Adrenal gland (tissue), 12 donors: ENCODE results near the gene SEMA3E. TPM values are rescaled to one million over a fixed set of nuclear protein-coding genes. Genes with fewer than 3 reads are reported as not detected.

Source experiments
- DNase-seq, 7 donors: peaks; one replicate each; pipeline ENCODE4 v3.0.0-alpha.2; 2019 to 2020
- H3K27ac ChIP-seq, 5 donors: fragments of 200-600 bp; sonication (generic) in 4 of 5; 1 replicate in 3 of 5; 2 replicates in 2 of 5; pipeline versions ENCODE4 v1.5.1 to v1.8.0; 2016 to 2020; ENCODE audit warnings: mild to moderate bottlenecking in 1 of 5
- H3K27me3 ChIP-seq: fragments of 200-600 bp; 2 replicates; pipeline ENCODE4 v1.8.0; 2021
- H3K36me3 ChIP-seq, 2 donors: fragments of 200-600 bp; replicated peaks in 1 of 2; 1 replicate in 1 of 2; 2 replicates in 1 of 2; pipeline versions ENCODE4 v1.5.1 to v1.8.0; 2018 to 2022
- H3K4me1 ChIP-seq, 2 donors: fragments of 200-600 bp; replicated peaks in 1 of 2; 1 replicate in 1 of 2; 2 replicates in 1 of 2; pipeline versions ENCODE4 v1.5.1 to v1.8.0; 2018 to 2021
- H3K4me3 ChIP-seq, 4 donors: fragments of 200-600 bp; sonication (generic) in 3 of 4; one replicate each; pipeline ENCODE4 v1.5.1; 2016 to 2018
- H3K9me3 ChIP-seq, 3 donors: fragments of 200-600 bp; sonication (generic) in 1 of 3; replicated peaks in 1 of 3; 1 replicate in 2 of 3; 2 replicates in 1 of 3; pipeline versions ENCODE4 v1.5.1 to v1.8.0; 2016 to 2021
- POLR2A ChIP-seq, 2 donors: fragments of 450-650 bp; IDR thresholded peaks; one replicate each; pipeline ENCODE4 v1.6.1; 2017; ENCODE audit warnings: antibody characterized with exemption in 2 of 2, mild to moderate bottlenecking in 2 of 2, moderate library complexity in 1 of 2
- WGBS, 4 donors: extraction: QIAGEN DNeasy Blood & Tissue Kit in 2 of 4; methylation state at CpG; one replicate each; pipeline versions ENCODE4 v1.1.5 to v1.1.7; 2013 to 2017; 5-methylcytosine and 5-hydroxymethylcytosine counted together
- intact Hi-C, 2 donors: fragments of 100-400 bp; cut with DNase I; formaldehyde crosslinking; loops; one replicate each; pipeline versions ENCODE4 v1.14.1 to v1.15.0; 2022 to 2023
- polyA plus RNA-seq, 3 donors: library from polyadenylated mRNA; stranded (reverse); fragments of 200-250 nt in 2 of 3; fragments of 350-450 nt in 1 of 3; fragmentation: Illumina TruSeq in 1 of 3; extraction: RNeasy Lipid Tissue Mini Kit (QIAGEN cat#74804) in 1 of 3; gene quantifications; one replicate each; pipeline ENCODE4 v1.2.3, GENCODE V29; 2013 to 2014
- total RNA-seq, 9 donors: library from RNA; depleted of rRNA in 4 of 9; stranded (reverse); fragments of >200 nt in 4 of 9; fragments of 120-200 nt in 1 of 9; fragmentation: NEBNext Ultra II Directional in 1 of 9; extraction: Animal tissue kit (Norgen Biotek cat#: 25700) in 1 of 9; gene quantifications; one replicate each; pipeline versions ENCODE4 v1.1.0 to v1.2.4, GENCODE V29; 2013 to 2023
- TF ChIP-seq, protein P1 (sequence below), 6 experiments: fragments of 450-650 bp in 4 of 6; fragments of 200-600 bp in 2 of 6; sonication (generic) in 1 of 6; IDR thresholded peaks; 1 replicate in 5 of 6; 2 replicates in 1 of 6; pipeline versions ENCODE4 v1.5.1 to v1.8.0; 2016 to 2021; ENCODE audit warnings: antibody characterized with exemption in 6 of 6, mild to moderate bottlenecking in 2 of 6, moderate library complexity in 1 of 6
- donor health status: healthy with polysubstance abuse.
- donor health status: Bipolar disorder and iron deficiency.
- donor health status: DM: yes; HTN: yes; CAD: no.
- donor health status: DM: no; HTN: no; CAD: no.
- donor health status: DM: no; HTN: no; CAD: no.
- donor health status: DM: yes; HTN: yes; CAD: no.

Gene SEMA3E
- total and polyA plus RNA-seq, 12 donors, result 0.09 to 0.58 (median 0.16) TPM; not detected in 4

DNA sequence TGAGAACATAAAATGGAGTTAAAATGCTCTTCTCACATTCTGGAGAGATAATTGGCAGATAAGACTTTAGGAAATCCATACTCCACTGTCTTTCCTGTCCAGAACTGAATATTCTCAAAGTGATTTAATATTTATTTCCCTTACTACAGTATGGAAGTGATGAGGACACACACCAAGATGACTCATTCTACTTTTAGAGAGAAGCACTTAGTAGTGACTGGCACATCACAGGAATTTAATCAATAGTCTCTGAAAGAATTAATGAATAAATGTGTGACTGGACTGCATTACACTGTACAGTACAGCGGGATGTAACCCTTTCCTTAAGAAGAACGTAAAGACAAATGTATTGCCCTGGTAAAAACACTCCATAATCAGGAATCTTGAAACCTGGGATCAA, 116.7 kb downstream of the SEMA3E start:
- Histone ChIP-seq H3K36me3 (no peaks in the 10 kb centered on the region), H3K4me1 (no peaks in the 10 kb centered on the region), H3K4me3 (no peak overlapping the region), H3K27me3 (no peaks in the 10 kb centered on the region), H3K27ac (no peak overlapping the region), H3K9me3 (no peaks in the 10 kb centered on the region)
- TF ChIP-seq POLR2A (IDR thresholded peaks at IDR 0.05), result no peak
- TF ChIP-seq, protein P1, sequence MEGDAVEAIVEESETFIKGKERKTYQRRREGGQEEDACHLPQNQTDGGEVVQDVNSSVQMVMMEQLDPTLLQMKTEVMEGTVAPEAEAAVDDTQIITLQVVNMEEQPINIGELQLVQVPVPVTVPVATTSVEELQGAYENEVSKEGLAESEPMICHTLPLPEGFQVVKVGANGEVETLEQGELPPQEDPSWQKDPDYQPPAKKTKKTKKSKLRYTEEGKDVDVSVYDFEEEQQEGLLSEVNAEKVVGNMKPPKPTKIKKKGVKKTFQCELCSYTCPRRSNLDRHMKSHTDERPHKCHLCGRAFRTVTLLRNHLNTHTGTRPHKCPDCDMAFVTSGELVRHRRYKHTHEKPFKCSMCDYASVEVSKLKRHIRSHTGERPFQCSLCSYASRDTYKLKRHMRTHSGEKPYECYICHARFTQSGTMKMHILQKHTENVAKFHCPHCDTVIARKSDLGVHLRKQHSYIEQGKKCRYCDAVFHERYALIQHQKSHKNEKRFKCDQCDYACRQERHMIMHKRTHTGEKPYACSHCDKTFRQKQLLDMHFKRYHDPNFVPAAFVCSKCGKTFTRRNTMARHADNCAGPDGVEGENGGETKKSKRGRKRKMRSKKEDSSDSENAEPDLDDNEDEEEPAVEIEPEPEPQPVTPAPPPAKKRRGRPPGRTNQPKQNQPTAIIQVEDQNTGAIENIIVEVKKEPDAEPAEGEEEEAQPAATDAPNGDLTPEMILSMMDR (IDR thresholded peaks at IDR 0.05), result no peak
- DNase-seq, result no peak
- 73 to 87% (median 81%) methylated on average over 2 of the region's 2 CpGs for WGBS, 4 donors
- intact Hi-C loops, result no loop called here

- intact Hi-C loops, result no loop called here
- WGBS, 4 donors, result 48 to 66% (median 61%) methylated on average over 2 of the region's 2 CpGs
These were observed 117.2 kb downstream of the SEMA3E start for GRCh38 chr7:83531766-83532165.

DNA sequence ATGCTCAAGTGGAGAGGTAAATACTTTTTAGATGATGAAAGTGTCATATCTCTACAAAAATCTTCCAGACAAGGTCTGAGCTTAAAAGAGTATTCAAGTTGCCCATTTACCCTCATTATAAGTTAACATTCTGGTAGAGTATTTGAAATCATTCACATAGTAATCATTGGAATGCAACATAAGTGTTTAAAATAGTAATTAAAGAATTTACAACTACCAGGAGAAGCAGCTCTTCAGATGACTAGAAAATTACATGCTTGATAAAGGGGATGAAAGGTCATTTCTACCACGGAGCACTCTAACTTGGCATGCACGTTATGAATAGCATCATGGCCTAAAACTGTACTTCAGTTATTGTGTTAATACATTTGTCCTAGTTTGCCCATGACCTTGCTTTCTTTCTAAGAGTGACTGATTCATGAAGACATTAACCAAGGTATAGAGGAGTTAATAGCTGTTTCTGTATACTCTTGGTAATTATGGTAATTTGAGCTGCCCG, 120.0 kb downstream of the SEMA3E start:
- WGBS, 4 donors, result 31 to 58% (median 43%) methylated on average over 3 of the region's 3 CpGs
- Histone ChIP-seq H3K27ac (no peak overlapping the region), H3K9me3 (no peaks in the 10 kb centered on the region), H3K4me1 (no peaks in the 10 kb centered on the region), H3K36me3 (no peaks in the 10 kb centered on the region), H3K4me3 (no peak overlapping the region), H3K27me3 (no peaks in the 10 kb centered on the region)
- no peak for TF ChIP-seq POLR2A (IDR thresholded peaks at IDR 0.05)
- TF ChIP-seq, protein P1 (IDR thresholded peaks at IDR 0.05), result no peak
- intact Hi-C loops, result no loop called here
- no peak for DNase-seq

More at GRCh38 chr7:83531766-83532165, 117.2 kb downstream of the SEMA3E start:
- no peak overlapping the region for H3K27ac ChIP-seq
- no peak overlapping the region for H3K4me3 ChIP-seq
- H3K9me3 ChIP-seq, result no peaks in the 10 kb centered on the region
- TF ChIP-seq POLR2A (IDR thresholded peaks at IDR 0.05), result no peak
- TF ChIP-seq, protein P1 (IDR thresholded peaks at IDR 0.05), result no peak
- DNase-seq, result no peak
- no peaks in the 10 kb centered on the region for H3K27me3 ChIP-seq
- no peaks in the 10 kb centered on the region for H3K36me3 ChIP-seq
- no peaks in the 10 kb centered on the region for H3K4me1 ChIP-seq

DNA sequence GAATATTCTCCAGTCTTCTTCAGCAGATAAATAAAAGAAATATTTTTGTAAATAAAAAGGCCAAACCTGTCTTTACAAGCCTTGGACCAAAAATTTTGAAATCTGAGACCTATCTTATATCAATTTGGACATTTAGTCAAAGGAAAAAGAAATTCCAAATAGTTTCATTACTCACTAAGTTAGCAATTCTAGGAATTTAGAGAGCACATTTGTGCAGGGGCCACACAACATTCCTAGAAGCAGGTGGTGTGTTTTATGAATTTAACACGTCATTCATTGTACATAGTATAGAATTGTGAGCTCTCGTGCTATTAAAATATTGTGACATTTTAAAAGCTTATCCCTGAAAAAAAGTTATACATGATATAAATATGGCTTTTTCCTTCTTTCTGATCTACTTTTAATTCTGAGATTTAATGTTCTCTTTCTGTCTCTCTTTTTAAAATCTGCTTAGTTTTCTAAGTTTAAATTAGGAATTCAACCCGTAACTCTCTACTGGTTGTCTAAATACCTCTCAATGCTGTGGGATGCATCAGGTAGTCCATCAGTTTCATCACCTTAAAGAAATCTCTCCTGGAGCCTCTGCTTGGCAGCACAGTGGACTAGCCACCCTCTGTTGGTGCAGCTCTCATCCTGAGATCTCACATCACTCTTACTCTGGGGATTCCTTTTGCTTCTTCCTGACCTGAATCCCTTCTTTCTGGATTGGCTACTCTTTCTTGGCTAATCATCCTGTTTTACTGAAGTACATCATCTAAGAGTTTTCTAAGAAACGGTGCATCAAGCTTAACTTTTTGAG, 124.5 kb downstream of the SEMA3E start:
- no peak for DNase-seq
- no peaks in the 10 kb centered on the region for H3K27me3 ChIP-seq
- no peak overlapping the region for H3K4me3 ChIP-seq
- H3K9me3 ChIP-seq, result no peaks in the 10 kb centered on the region
- 57 to 81% (median 69%) methylated on average over 4 of the region's 4 CpGs for WGBS, 4 donors
- H3K4me1 ChIP-seq, result no peaks in the 10 kb centered on the region
- H3K36me3 ChIP-seq, result no peaks in the 10 kb centered on the region
- TF ChIP-seq, protein P1 (IDR thresholded peaks at IDR 0.05), result no peak
- no peak for TF ChIP-seq POLR2A (IDR thresholded peaks at IDR 0.05)
- H3K27ac ChIP-seq, result no peak overlapping the region
- intact Hi-C loops, result no loop called here
